K562 (cell line): ENCODE results near the gene CSTB. TPM values are rescaled to one million over a fixed set of nuclear protein-coding genes. Genes with fewer than 3 reads are reported as not detected.

ENCODE experiments used
- CBX2 ChIP-seq: fragments of 200-600 bp; sonication (generic); IDR thresholded peaks from one replicate; pipeline ENCODE4 v1.6.1; 2012; ENCODE audit warnings: mild to moderate bottlenecking, low read length, inconsistent platforms; ENCODE audit not compliant: insufficient read depth, poor library complexity, severe bottlenecking
- FOXA1 ChIP-seq: fragments of 450-650 bp; IDR thresholded peaks from 2 replicates; pipeline ENCODE4 v1.6.1; 2016; ENCODE audit warnings: mild to moderate bottlenecking, borderline replicate concordance
- FOXK2 ChIP-seq, 2 experiments: fragments of 450-650 bp; IDR thresholded peaks in 1 of 2; conservative IDR thresholded peaks in 1 of 2; 2 replicates each; pipeline ENCODE4 v1.6.1; 2016; ENCODE audit warnings: low read depth in 2 of 2, mild to moderate bottlenecking in 1 of 2
- MEF2A ChIP-seq: IDR thresholded peaks from 2 replicates; pipeline ENCODE4 v1.6.1; 2011; ENCODE audit warnings: low read depth, mild to moderate bottlenecking, low read length, moderate library complexity; ENCODE audit not compliant: control insufficient read depth
- MTA1 ChIP-seq: fragments of 450-650 bp; IDR thresholded peaks from 2 replicates; pipeline ENCODE4 v1.6.1; 2017; ENCODE audit warnings: borderline replicate concordance
- PPARD ChIP-seq: fragments of 250-450 bp; sonication (Bioruptor Pico); IDR thresholded peaks from 2 replicates; pipeline ENCODE4 v1.8.0; 2022; ENCODE audit warnings: inconsistent platforms, mild to moderate bottlenecking, moderate library complexity
- RBM14 ChIP-seq: fragments of 200-400 bp; formaldehyde crosslinking; IDR thresholded peaks from 2 replicates; pipeline ENCODE4 v1.6.1; 2018; ENCODE audit warnings: low read depth, mild to moderate bottlenecking, low read length, moderate library complexity, borderline replicate concordance; ENCODE audit not compliant: insufficient read depth
- RUNX1 ChIP-seq: sonication (generic); IDR thresholded peaks from 2 replicates; pipeline ENCODE4 v1.6.1; 2016; ENCODE audit warnings: antibody characterized with exemption, low read depth
- U2AF2 ChIP-seq: fragments of 200-400 bp; formaldehyde crosslinking; optimal IDR thresholded peaks from 2 replicates; pipeline ENCODE3; 2017; ENCODE audit warnings: low read depth, mild to moderate bottlenecking, low read length
- ZNF239 ChIP-seq: fragments of 250-450 bp; sonication (Bioruptor Pico); IDR thresholded peaks from 2 replicates; pipeline ENCODE4 v1.4.0; 2020; ENCODE audit warnings: mild to moderate bottlenecking
- ZNF408 ChIP-seq: fragments of 250-450 bp; sonication (Bioruptor Pico); IDR thresholded peaks from 2 replicates; pipeline ENCODE4 v1.4.0; 2020; ENCODE audit warnings: low read depth, mild to moderate bottlenecking, moderate library complexity
- polyA plus RNA-seq, 8 experiments: library from polyadenylated mRNA; depleted of rRNA in 4 of 8; stranded (reverse) in 5 of 8; unstranded in 3 of 8; fragments of >200 nt; fragmentation: Nextera tagmentation in 2 of 8; fragmentation: Illumina TruSeq in 1 of 8; extraction: Ambion mirVana in 2 of 8; extraction: Trizol in 1 of 8; gene quantifications; 2 replicates each; pipeline versions ENCODE4 v1.2.1 to v1.2.3, GENCODE V29; 2011 to 2014; ENCODE audit warnings: inconsistent platforms in 1 of 8, missing spikeins in 1 of 8
- total RNA-seq, 7 experiments: library from RNA; depleted of rRNA in 6 of 7; stranded (reverse); fragments of >200 nt in 6 of 7; fragmentation: Illumina TruSeq in 2 of 7; extraction: Trizol in 2 of 7; gene quantifications; 2 replicates each; pipeline versions ENCODE4 v1.2.1 to v1.2.3, GENCODE V29; 2011 to 2021; ENCODE audit warnings: low replicate concordance in 1 of 7
- TF ChIP-seq, protein P1 (sequence below): fragments of 200-600 bp; sonication (generic); IDR thresholded peaks from one replicate; pipeline ENCODE4 v1.6.1; 2012; ENCODE audit warnings: mild to moderate bottlenecking, low read depth, low read length, inconsistent platforms
- TF ChIP-seq, protein P2 (sequence below): fragments of 250-450 bp; sonication (Bioruptor Pico); IDR thresholded peaks from 2 replicates; pipeline ENCODE4 v1.4.0; 2020; ENCODE audit warnings: borderline replicate concordance

Gene CSTB
- total and polyA plus RNA-seq, 9 of the 15 experiments (the other 6 are each of a cell fraction or from before 2014, with no cell fraction given), result 12.4 to 65.0 (median 31.7) TPM

DNA sequence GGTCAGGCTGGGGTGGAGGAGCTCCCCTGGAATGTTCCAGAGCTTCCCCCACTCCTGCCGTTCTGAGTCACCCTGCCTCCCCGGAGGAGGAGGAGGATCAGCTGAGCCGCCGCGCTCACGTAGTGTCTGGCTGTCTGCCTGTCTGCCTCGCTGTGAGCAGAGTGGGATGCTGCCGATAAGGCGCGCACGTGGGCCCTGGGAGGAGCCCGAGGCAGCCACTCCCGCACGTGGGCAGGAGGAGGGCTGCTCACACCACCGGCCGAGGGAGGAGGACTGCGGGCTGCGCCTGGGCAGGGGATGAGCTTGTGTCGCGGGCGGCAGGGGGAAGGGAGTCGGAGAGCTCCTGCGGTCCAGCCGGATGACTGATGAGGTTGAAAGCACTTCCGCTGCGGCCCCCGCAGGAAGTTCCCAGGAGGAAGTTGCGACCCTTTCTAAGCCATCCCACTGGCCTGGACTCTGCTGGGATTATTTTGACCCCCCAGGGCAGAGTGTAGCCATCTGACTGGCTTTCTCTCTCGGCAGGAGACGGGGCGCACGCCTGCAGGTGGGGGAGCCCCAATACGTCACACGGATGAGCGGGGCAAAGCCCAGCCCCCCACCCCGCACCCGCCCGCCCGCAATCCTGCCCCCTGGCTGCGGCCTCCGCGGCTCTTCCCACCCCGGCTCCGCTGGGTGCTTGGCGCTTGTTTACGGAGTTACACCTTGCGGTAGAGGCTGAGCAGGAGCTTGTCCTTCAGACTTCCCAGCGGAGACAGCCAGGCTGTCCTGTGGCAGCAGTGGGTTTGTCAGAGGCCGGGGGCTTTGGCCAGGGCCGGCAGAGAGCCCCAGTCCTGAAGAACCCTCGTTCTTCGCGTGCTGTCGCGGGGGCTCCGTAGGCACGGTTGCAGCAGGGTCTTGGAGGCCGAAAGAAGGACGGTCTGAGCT is 47.4 kb downstream of the CSTB start (continued):
- TF ChIP-seq, protein P1, sequence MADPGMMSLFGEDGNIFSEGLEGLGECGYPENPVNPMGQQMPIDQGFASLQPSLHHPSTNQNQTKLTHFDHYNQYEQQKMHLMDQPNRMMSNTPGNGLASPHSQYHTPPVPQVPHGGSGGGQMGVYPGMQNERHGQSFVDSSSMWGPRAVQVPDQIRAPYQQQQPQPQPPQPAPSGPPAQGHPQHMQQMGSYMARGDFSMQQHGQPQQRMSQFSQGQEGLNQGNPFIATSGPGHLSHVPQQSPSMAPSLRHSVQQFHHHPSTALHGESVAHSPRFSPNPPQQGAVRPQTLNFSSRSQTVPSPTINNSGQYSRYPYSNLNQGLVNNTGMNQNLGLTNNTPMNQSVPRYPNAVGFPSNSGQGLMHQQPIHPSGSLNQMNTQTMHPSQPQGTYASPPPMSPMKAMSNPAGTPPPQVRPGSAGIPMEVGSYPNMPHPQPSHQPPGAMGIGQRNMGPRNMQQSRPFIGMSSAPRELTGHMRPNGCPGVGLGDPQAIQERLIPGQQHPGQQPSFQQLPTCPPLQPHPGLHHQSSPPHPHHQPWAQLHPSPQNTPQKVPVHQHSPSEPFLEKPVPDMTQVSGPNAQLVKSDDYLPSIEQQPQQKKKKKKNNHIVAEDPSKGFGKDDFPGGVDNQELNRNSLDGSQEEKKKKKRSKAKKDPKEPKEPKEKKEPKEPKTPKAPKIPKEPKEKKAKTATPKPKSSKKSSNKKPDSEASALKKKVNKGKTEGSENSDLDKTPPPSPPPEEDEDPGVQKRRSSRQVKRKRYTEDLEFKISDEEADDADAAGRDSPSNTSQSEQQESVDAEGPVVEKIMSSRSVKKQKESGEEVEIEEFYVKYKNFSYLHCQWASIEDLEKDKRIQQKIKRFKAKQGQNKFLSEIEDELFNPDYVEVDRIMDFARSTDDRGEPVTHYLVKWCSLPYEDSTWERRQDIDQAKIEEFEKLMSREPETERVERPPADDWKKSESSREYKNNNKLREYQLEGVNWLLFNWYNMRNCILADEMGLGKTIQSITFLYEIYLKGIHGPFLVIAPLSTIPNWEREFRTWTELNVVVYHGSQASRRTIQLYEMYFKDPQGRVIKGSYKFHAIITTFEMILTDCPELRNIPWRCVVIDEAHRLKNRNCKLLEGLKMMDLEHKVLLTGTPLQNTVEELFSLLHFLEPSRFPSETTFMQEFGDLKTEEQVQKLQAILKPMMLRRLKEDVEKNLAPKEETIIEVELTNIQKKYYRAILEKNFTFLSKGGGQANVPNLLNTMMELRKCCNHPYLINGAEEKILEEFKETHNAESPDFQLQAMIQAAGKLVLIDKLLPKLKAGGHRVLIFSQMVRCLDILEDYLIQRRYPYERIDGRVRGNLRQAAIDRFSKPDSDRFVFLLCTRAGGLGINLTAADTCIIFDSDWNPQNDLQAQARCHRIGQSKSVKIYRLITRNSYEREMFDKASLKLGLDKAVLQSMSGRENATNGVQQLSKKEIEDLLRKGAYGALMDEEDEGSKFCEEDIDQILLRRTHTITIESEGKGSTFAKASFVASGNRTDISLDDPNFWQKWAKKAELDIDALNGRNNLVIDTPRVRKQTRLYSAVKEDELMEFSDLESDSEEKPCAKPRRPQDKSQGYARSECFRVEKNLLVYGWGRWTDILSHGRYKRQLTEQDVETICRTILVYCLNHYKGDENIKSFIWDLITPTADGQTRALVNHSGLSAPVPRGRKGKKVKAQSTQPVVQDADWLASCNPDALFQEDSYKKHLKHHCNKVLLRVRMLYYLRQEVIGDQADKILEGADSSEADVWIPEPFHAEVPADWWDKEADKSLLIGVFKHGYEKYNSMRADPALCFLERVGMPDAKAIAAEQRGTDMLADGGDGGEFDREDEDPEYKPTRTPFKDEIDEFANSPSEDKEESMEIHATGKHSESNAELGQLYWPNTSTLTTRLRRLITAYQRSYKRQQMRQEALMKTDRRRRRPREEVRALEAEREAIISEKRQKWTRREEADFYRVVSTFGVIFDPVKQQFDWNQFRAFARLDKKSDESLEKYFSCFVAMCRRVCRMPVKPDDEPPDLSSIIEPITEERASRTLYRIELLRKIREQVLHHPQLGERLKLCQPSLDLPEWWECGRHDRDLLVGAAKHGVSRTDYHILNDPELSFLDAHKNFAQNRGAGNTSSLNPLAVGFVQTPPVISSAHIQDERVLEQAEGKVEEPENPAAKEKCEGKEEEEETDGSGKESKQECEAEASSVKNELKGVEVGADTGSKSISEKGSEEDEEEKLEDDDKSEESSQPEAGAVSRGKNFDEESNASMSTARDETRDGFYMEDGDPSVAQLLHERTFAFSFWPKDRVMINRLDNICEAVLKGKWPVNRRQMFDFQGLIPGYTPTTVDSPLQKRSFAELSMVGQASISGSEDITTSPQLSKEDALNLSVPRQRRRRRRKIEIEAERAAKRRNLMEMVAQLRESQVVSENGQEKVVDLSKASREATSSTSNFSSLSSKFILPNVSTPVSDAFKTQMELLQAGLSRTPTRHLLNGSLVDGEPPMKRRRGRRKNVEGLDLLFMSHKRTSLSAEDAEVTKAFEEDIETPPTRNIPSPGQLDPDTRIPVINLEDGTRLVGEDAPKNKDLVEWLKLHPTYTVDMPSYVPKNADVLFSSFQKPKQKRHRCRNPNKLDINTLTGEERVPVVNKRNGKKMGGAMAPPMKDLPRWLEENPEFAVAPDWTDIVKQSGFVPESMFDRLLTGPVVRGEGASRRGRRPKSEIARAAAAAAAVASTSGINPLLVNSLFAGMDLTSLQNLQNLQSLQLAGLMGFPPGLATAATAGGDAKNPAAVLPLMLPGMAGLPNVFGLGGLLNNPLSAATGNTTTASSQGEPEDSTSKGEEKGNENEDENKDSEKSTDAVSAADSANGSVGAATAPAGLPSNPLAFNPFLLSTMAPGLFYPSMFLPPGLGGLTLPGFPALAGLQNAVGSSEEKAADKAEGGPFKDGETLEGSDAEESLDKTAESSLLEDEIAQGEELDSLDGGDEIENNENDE, result peak; percentile 79
- TF ChIP-seq, protein P2, sequence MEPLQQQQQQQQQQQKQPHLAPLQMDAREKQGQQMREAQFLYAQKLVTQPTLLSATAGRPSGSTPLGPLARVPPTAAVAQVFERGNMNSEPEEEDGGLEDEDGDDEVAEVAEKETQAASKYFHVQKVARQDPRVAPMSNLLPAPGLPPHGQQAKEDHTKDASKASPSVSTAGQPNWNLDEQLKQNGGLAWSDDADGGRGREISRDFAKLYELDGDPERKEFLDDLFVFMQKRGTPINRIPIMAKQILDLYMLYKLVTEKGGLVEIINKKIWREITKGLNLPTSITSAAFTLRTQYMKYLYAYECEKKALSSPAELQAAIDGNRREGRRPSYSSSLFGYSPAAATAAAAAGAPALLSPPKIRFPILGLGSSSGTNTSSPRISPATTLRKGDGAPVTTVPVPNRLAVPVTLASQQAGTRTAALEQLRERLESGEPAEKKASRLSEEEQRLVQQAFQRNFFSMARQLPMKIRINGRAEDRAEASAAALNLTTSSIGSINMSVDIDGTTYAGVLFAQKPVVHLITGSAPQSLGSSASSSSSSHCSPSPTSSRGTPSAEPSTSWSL (CRISPR knock-in tag), result no peak
- no peak for TF ChIP-seq PPARD (CRISPR knock-in tag)
- TF ChIP-seq FOXA1, result no peak
- peak; percentile 92 to 95 for TF ChIP-seq FOXK2 (conservative IDR thresholded peaks at IDR 0.05 in 1 of 2, IDR thresholded peaks at IDR 0.05 in 1 of 2; ENCODE audit: low read depth in 2 of 2)
- TF ChIP-seq U2AF2, result no peak
- no peak for TF ChIP-seq CBX2
- TF ChIP-seq RUNX1, result peak; percentile 72; the same call in 1 of the 2 replicates
- TF ChIP-seq ZNF239 (CRISPR knock-in tag), result no peak
- 0 out of 2 replicates have a peak, but pooled peaks have one; percentile 29 for TF ChIP-seq MEF2A
- TF ChIP-seq RBM14, result no peak
- peak; percentile 91 for TF ChIP-seq MTA1
- TF ChIP-seq ZNF408, result no peak
